Trophoblast cell (in vitro differentiated cells and primary cell): Measurements from ENCODE around the gene GALE.

Experiments used
- DNase-seq, 2 donors: peaks; one replicate each; pipeline ENCODE4 v3.0.0-alpha.2; 2016
- H2AFZ ChIP-seq: 2 replicates; pipeline ENCODE4 v1.6.1; 2013; ENCODE audit warnings: low read length, moderate library complexity, mild to moderate bottlenecking; ENCODE audit not compliant: insufficient read depth, poor library complexity
- H2AK5ac ChIP-seq: 2 replicates; pipeline ENCODE4 v1.6.1; 2013; ENCODE audit warnings: mild to moderate bottlenecking, low read length
- H2BK120ac ChIP-seq: 2 replicates; pipeline ENCODE4 v1.6.1; 2013; ENCODE audit warnings: low read length, mild to moderate bottlenecking, moderate library complexity; ENCODE audit not compliant: insufficient read depth, poor library complexity
- H2BK12ac ChIP-seq: 2 replicates; pipeline ENCODE4 v1.6.1; 2013; ENCODE audit warnings: mild to moderate bottlenecking, low read length, moderate library complexity
- H2BK5ac ChIP-seq: 2 replicates; pipeline ENCODE4 v1.6.1; 2013; ENCODE audit warnings: low read length, low read depth, moderate library complexity, mild to moderate bottlenecking; ENCODE audit not compliant: poor library complexity
- H3K14ac ChIP-seq: 2 replicates; pipeline ENCODE4 v1.6.1; 2013; ENCODE audit warnings: mild to moderate bottlenecking, low read length
- H3K18ac ChIP-seq: 2 replicates; pipeline ENCODE4 v1.6.1; 2013; ENCODE audit warnings: mild to moderate bottlenecking, low read length
- H3K23ac ChIP-seq: 2 replicates; pipeline ENCODE4 v1.6.1; 2013; ENCODE audit warnings: low read length
- H3K27ac ChIP-seq: 2 replicates; pipeline ENCODE4 v1.5.1; 2013; ENCODE audit warnings: low read depth, mild to moderate bottlenecking, inconsistent platforms, low read length, moderate library complexity
- H3K27me3 ChIP-seq: 2 replicates; pipeline ENCODE4 v1.6.1; 2013; ENCODE audit warnings: inconsistent platforms, mild to moderate bottlenecking, low read length, moderate library complexity; ENCODE audit not compliant: insufficient read depth
- H3K36me3 ChIP-seq, 2 experiments: 1 replicate in 1 of 2; 2 replicates in 1 of 2; pipeline ENCODE4 v1.6.1; 2013; ENCODE audit warnings: low read length in 2 of 2, mild to moderate bottlenecking in 2 of 2, moderate library complexity in 1 of 2; ENCODE audit not compliant: insufficient read depth in 2 of 2, control insufficient read depth in 1 of 2
- H3K4ac ChIP-seq: 2 replicates; pipeline ENCODE4 v1.6.1; 2013; ENCODE audit warnings: low read depth, mild to moderate bottlenecking, low read length, moderate library complexity
- H3K4me1 ChIP-seq, 2 experiments: 1 replicate in 1 of 2; 2 replicates in 1 of 2; pipeline ENCODE4 v1.6.1; 2013; ENCODE audit warnings: low read length in 2 of 2, mild to moderate bottlenecking in 2 of 2, moderate library complexity in 1 of 2; ENCODE audit not compliant: insufficient read depth in 2 of 2, control insufficient read depth in 1 of 2
- H3K4me2 ChIP-seq: 2 replicates; pipeline ENCODE4 v1.6.1; 2013; ENCODE audit warnings: inconsistent platforms, mild to moderate bottlenecking, low read length, moderate library complexity
- H3K4me3 ChIP-seq: 2 replicates; pipeline ENCODE4 v1.5.1; 2013; ENCODE audit warnings: mild to moderate bottlenecking, low read depth, low read length, inconsistent platforms
- H3K79me1 ChIP-seq: one replicate; pipeline ENCODE4 v1.6.1; 2013; ENCODE audit warnings: low read length
- H3K79me2 ChIP-seq: 2 replicates; pipeline ENCODE4 v1.6.1; 2013; ENCODE audit warnings: low read length, mild to moderate bottlenecking; ENCODE audit not compliant: control insufficient read depth, insufficient read depth, poor library complexity
- H3K9ac ChIP-seq: 2 replicates; pipeline ENCODE4 v1.6.1; 2013; ENCODE audit warnings: mild to moderate bottlenecking, low read length
- H3K9me3 ChIP-seq: 2 replicates; pipeline ENCODE4 v1.6.1; 2013; ENCODE audit warnings: low read depth, mild to moderate bottlenecking, control low read depth, inconsistent platforms, low read length; ENCODE audit not compliant: insufficient read depth
- H4K12ac ChIP-seq: 2 replicates; pipeline ENCODE4 v1.6.1; 2013; ENCODE audit warnings: low read depth, mild to moderate bottlenecking, low read length, moderate library complexity
- H4K8ac ChIP-seq: 2 replicates; pipeline ENCODE4 v1.6.1; 2013; ENCODE audit warnings: low read depth, mild to moderate bottlenecking, low read length, moderate library complexity
- H4K91ac ChIP-seq: one replicate; pipeline ENCODE4 v1.6.1; 2013; ENCODE audit warnings: low read depth, mild to moderate bottlenecking, low read length, moderate library complexity
- WGBS: extraction: QIAGEN DNeasy Blood & Tissue Kit; methylation state at CpG from one replicate; pipeline ENCODE4 v1.1.7; 2013; ENCODE audit warnings: missing lambda C conversion rate; ENCODE audit not compliant: insufficient read length, insufficient coverage; ENCODE audit errors: extremely low coverage; 5-methylcytosine and 5-hydroxymethylcytosine counted together

The GALE gene

GRCh38 chr1:23752909-23753308 is 47.6 kb downstream of the GALE start:
- no peak overlapping the region for H4K12ac ChIP-seq
- peaks cover 52 to 66% of the 10 kb centered on the region in 2 experiments for H3K36me3 ChIP-seq
- no peak overlapping the region for H3K27ac ChIP-seq
- H2AFZ ChIP-seq = no peak overlapping the region
- no peaks in the 10 kb centered on the region for H3K9me3 ChIP-seq
- no peaks in the 10 kb centered on the region for H3K79me1 ChIP-seq
- no peak overlapping the region for H3K14ac ChIP-seq
- no peaks in the 10 kb centered on the region for H3K79me2 ChIP-seq
- H3K9ac ChIP-seq = no peak overlapping the region
- H2BK5ac ChIP-seq = no peak overlapping the region
- H4K91ac ChIP-seq = no peak overlapping the region
- H3K18ac ChIP-seq = no peak overlapping the region
- no peak overlapping the region for H3K23ac ChIP-seq
- H4K8ac ChIP-seq = no peak overlapping the region
- H3K4me3 ChIP-seq = no peak overlapping the region
- H2BK12ac ChIP-seq = no peak overlapping the region
- no CpG with 5 or more reads among the region's 1 CpG for WGBS
- H3K4me1 ChIP-seq = no peaks in the 10 kb centered on the region
- no peak for DNase-seq
- no peak overlapping the region for H3K4ac ChIP-seq
- H2BK120ac ChIP-seq = no peak overlapping the region
- H3K27me3 ChIP-seq = no peaks in the 10 kb centered on the region
- no peak overlapping the region for H2AK5ac ChIP-seq
- no peak overlapping the region for H3K4me2 ChIP-seq

GRCh38 chr1:23751815-23752200 is 48.7 kb downstream of the GALE start:
- no CpG with 5 or more reads among the region's 4 CpGs for WGBS
- no peaks in the 10 kb centered on the region for H3K4me1 ChIP-seq

GRCh38 chr1:23751050-23751814 is 49.3 kb downstream of the GALE start:
- no peak overlapping the region for H3K4me3 ChIP-seq
- no peak overlapping the region for H3K27ac ChIP-seq
- DNase-seq = peak; percentile 19 to 58
- no peaks in the 10 kb centered on the region for H3K79me2 ChIP-seq
- H2BK12ac ChIP-seq = no peak overlapping the region
- no CpG with 5 or more reads among the region's 11 CpGs for WGBS
- H3K79me1 ChIP-seq = no peaks in the 10 kb centered on the region
- no peak overlapping the region for H3K14ac ChIP-seq
- H2BK120ac ChIP-seq = no peak overlapping the region
- H4K8ac ChIP-seq = no peak overlapping the region
- H3K4me2 ChIP-seq = no peak overlapping the region
- H4K91ac ChIP-seq = no peak overlapping the region
- no peak overlapping the region for H3K9ac ChIP-seq
- H4K12ac ChIP-seq = no peak overlapping the region
- no peaks in the 10 kb centered on the region for H3K27me3 ChIP-seq
- H3K18ac ChIP-seq = no peak overlapping the region
- no peak overlapping the region for H2AFZ ChIP-seq
- H3K4ac ChIP-seq = no peak overlapping the region
- no peak overlapping the region for H2BK5ac ChIP-seq
- H3K4me1 ChIP-seq = no peaks in the 10 kb centered on the region
- H3K36me3 ChIP-seq = peaks cover 37 to 50% of the 10 kb centered on the region in 2 experiments
- no peak overlapping the region for H2AK5ac ChIP-seq
- H3K23ac ChIP-seq = no peak overlapping the region
- H3K9me3 ChIP-seq = no peaks in the 10 kb centered on the region

More at GRCh38 chr1:23751815-23752200, 48.7 kb downstream of the GALE start:
- DNase-seq = no peak
- Histone ChIP-seq H3K14ac (no peak overlapping the region), H3K79me1 (no peaks in the 10 kb centered on the region), H2AFZ (no peak overlapping the region), H4K12ac (no peak overlapping the region), H3K9ac (no peak overlapping the region), H3K23ac (no peak overlapping the region), H3K27me3 (no peaks in the 10 kb centered on the region), H3K36me3 (peaks cover 42 to 56% of the 10 kb centered on the region in 2 experiments), H3K4ac (no peak overlapping the region), H2BK5ac (no peak overlapping the region), H2AK5ac (no peak overlapping the region), H3K9me3 (no peaks in the 10 kb centered on the region), H4K91ac (no peak overlapping the region), H3K79me2 (no peaks in the 10 kb centered on the region), H2BK120ac (no peak overlapping the region), H3K4me2 (no peak overlapping the region), H3K27ac (no peak overlapping the region), H3K18ac (no peak overlapping the region), H2BK12ac (no peak overlapping the region), H3K4me3 (no peak overlapping the region), H4K8ac (no peak overlapping the region)

- Histone ChIP-seq H3K79me2 (peaks cover 11% of the 10 kb centered on the region), H3K27ac (no peak overlapping the region), H3K9me3 (no peaks in the 10 kb centered on the region), H3K4me1 (peaks cover 4 to 5% of the 10 kb centered on the region in 2 experiments), H3K4ac (peak overlapping the region; percentile 24), H3K36me3 (peaks cover 20 to 24% of the 10 kb centered on the region in 2 experiments), H3K4me2 (no peak overlapping the region), H3K14ac (no peak overlapping the region), H2BK5ac (no peak overlapping the region), H4K8ac (no peak overlapping the region), H4K12ac (no peak overlapping the region), H2AFZ (no peak overlapping the region), H3K23ac (no peak overlapping the region), H2BK120ac (no peak overlapping the region), H2AK5ac (no peak overlapping the region), H3K79me1 (peaks cover 3% of the 10 kb centered on the region), H2BK12ac (no peak overlapping the region), H4K91ac (no peak overlapping the region), H3K18ac (no peak overlapping the region), H3K27me3 (no peaks in the 10 kb centered on the region), H3K4me3 (no peak overlapping the region), H3K9ac (no peak overlapping the region)
- peak; percentile 46 to 79 for DNase-seq
- no CpG with 5 or more reads among the region's 3 CpGs for WGBS
Measured at GRCh38 chr1:23748016-23748415, 52.5 kb downstream of the GALE start.
